Measurements from ENCODE around the gene GRB10. TPM values are rescaled to one million over a fixed set of nuclear protein-coding genes. Genes with fewer than 3 reads are reported as not detected.

Gene GRB10
- total RNA-seq, 2 experiments from 2014 or later, result 1.4 to 1.8 TPM

GRCh38 chr7:50687575-50688225 lies 95.0 kb downstream of the GRB10 start:
- H3K27ac Mint-ChIP-seq, result no peak overlapping the region
- H3K4me3 Mint-ChIP-seq, result no peak overlapping the region
- H3K36me3 Mint-ChIP-seq, result no peaks in the 10 kb centered on the region
- ATAC-seq (ENCODE audit: low read depth) (no peak), DNase-seq (no peak)
- peaks cover 9% of the 10 kb centered on the region for H3K27me3 Mint-ChIP-seq
- H3K4me1 Mint-ChIP-seq, result no peaks in the 10 kb centered on the region
- POLR2A ChIA-PET, result no interaction called here
- no peaks in the 10 kb centered on the region for H3K9me3 Mint-ChIP-seq

GRCh38 chr7:50687096-50687495 lies 95.6 kb downstream of the GRB10 start:
- Mint-ChIP-seq H3K4me1 (no peaks in the 10 kb centered on the region), H3K4me3 (no peak overlapping the region), H3K36me3 (no peaks in the 10 kb centered on the region), H3K27me3 (peaks cover 12% of the 10 kb centered on the region), H3K27ac (no peak overlapping the region), H3K9me3 (no peaks in the 10 kb centered on the region)
- DNase-seq (no peak), ATAC-seq (ENCODE audit: low read depth) (no peak)
- POLR2A ChIA-PET, result no interaction called here

- H3K4me3 Mint-ChIP-seq, result no peak overlapping the region
- DNase-seq, result no peak
- H3K27ac Mint-ChIP-seq, result no peak overlapping the region
- POLR2A ChIA-PET, result no interaction called here
- no peaks in the 10 kb centered on the region for H3K36me3 Mint-ChIP-seq
- ATAC-seq (ENCODE audit: low read depth), result no peak
- no peaks in the 10 kb centered on the region for H3K9me3 Mint-ChIP-seq
- no peaks in the 10 kb centered on the region for H3K4me1 Mint-ChIP-seq
- H3K27me3 Mint-ChIP-seq, result peaks cover 18% of the 10 kb centered on the region
These were observed 97.3 kb downstream of the GRB10 start for GRCh38 chr7:50685135-50686065.

- ATAC-seq (ENCODE audit: low read depth), result no peak
- no peaks in the 10 kb centered on the region for H3K36me3 Mint-ChIP-seq
- no peak overlapping the region for H3K4me3 Mint-ChIP-seq
- H3K4me1 Mint-ChIP-seq, result no peaks in the 10 kb centered on the region
- peaks cover 18% of the 10 kb centered on the region for H3K27me3 Mint-ChIP-seq
- no peak for DNase-seq
- POLR2A ChIA-PET, result no interaction called here
- no peaks in the 10 kb centered on the region for H3K9me3 Mint-ChIP-seq
- no peak overlapping the region for H3K27ac Mint-ChIP-seq
These were observed 98.0 kb downstream of the GRB10 start for GRCh38 chr7:50684713-50685075.

- DNase-seq (no peak), ATAC-seq (ENCODE audit: low read depth) (no peak)
- Mint-ChIP-seq H3K4me1 (peaks cover 3% of the 10 kb centered on the region), H3K9me3 (no peaks in the 10 kb centered on the region), H3K4me3 (no peak overlapping the region), H3K27ac (no peak overlapping the region), H3K27me3 (peaks cover 22% of the 10 kb centered on the region), H3K36me3 (no peaks in the 10 kb centered on the region)
- POLR2A ChIA-PET, result no interaction called here
These were observed 98.5 kb downstream of the GRB10 start for GRCh38 chr7:50684011-50684712.

- no peaks in the 10 kb centered on the region for H3K9me3 Mint-ChIP-seq
- H3K4me1 Mint-ChIP-seq, result peaks cover 4% of the 10 kb centered on the region
- H3K36me3 Mint-ChIP-seq, result no peaks in the 10 kb centered on the region
- no peak overlapping the region for H3K27ac Mint-ChIP-seq
- ATAC-seq (ENCODE audit: low read depth), result no peak
- no peak overlapping the region for H3K4me3 Mint-ChIP-seq
- no peak for DNase-seq
- H3K27me3 Mint-ChIP-seq, result peaks cover 23% of the 10 kb centered on the region
- POLR2A ChIA-PET, result no interaction called here
These were observed 100.1 kb downstream of the GRB10 start for GRCh38 chr7:50682573-50682972.

GRCh38 chr7:50682079-50682478 lies 100.6 kb downstream of the GRB10 start:
- POLR2A ChIA-PET, result no interaction called here
- H3K4me3 Mint-ChIP-seq, result no peak overlapping the region
- ATAC-seq (ENCODE audit: low read depth) (no peak), DNase-seq (no peak)
- H3K36me3 Mint-ChIP-seq, result no peaks in the 10 kb centered on the region
- no peaks in the 10 kb centered on the region for H3K9me3 Mint-ChIP-seq
- H3K27ac Mint-ChIP-seq, result no peak overlapping the region
- H3K27me3 Mint-ChIP-seq, result peaks cover 23% of the 10 kb centered on the region
- peaks cover 4% of the 10 kb centered on the region for H3K4me1 Mint-ChIP-seq

GRCh38 chr7:50681432-50682045 lies 101.2 kb downstream of the GRB10 start:
- POLR2A ChIA-PET, result no interaction called here
- Mint-ChIP-seq H3K27ac (no peak overlapping the region), H3K4me1 (peaks cover 4% of the 10 kb centered on the region), H3K9me3 (no peaks in the 10 kb centered on the region), H3K36me3 (no peaks in the 10 kb centered on the region), H3K4me3 (no peak overlapping the region), H3K27me3 (peaks cover 23% of the 10 kb centered on the region)
- DNase-seq (no peak), ATAC-seq (ENCODE audit: low read depth) (no peak)

GRCh38 chr7:50679218-50680007 lies 103.3 kb downstream of the GRB10 start:
- Mint-ChIP-seq H3K36me3 (no peaks in the 10 kb centered on the region), H3K9me3 (no peaks in the 10 kb centered on the region), H3K27me3 (peaks cover 19% of the 10 kb centered on the region), H3K4me1 (peaks cover 4% of the 10 kb centered on the region), H3K4me3 (no peak overlapping the region), H3K27ac (no peak overlapping the region)
- peak; percentile 73 for ATAC-seq (ENCODE audit: low read depth)
- no peak for DNase-seq
- POLR2A ChIA-PET, result interaction anchor here (0.5 to 1.5 kb wide), 2 partner anchors 84 to 211 kb away, joined by 3 to 5 read pairs; no protein-coding TSS in a partner anchor

GRCh38 chr7:50678586-50678985 lies 104.1 kb downstream of the GRB10 start:
- H3K9me3 Mint-ChIP-seq, result no peaks in the 10 kb centered on the region
- no peak for ATAC-seq (ENCODE audit: low read depth)
- H3K27ac Mint-ChIP-seq, result no peak overlapping the region
- H3K36me3 Mint-ChIP-seq, result no peaks in the 10 kb centered on the region
- no peak for DNase-seq
- POLR2A ChIA-PET, result interaction anchor here (1.5 kb wide), 1 partner anchor 210 kb away, joined by 5 read pairs; no protein-coding TSS in a partner anchor
- no peak overlapping the region for H3K4me3 Mint-ChIP-seq
- H3K27me3 Mint-ChIP-seq, result peaks cover 19% of the 10 kb centered on the region
- H3K4me1 Mint-ChIP-seq, result peaks cover 4% of the 10 kb centered on the region

GRCh38 chr7:50677638-50677996 lies 105.1 kb downstream of the GRB10 start:
- no peaks in the 10 kb centered on the region for H3K9me3 Mint-ChIP-seq
- H3K36me3 Mint-ChIP-seq, result no peaks in the 10 kb centered on the region
- POLR2A ChIA-PET, result no interaction called here
- H3K27ac Mint-ChIP-seq, result no peak overlapping the region
- ATAC-seq (ENCODE audit: low read depth), result no peak
- DNase-seq, result no peak
- no peak overlapping the region for H3K4me3 Mint-ChIP-seq
- H3K4me1 Mint-ChIP-seq, result peaks cover 8% of the 10 kb centered on the region
- H3K27me3 Mint-ChIP-seq, result peaks cover 14% of the 10 kb centered on the region

GRCh38 chr7:50676740-50677637 lies 105.7 kb downstream of the GRB10 start:
- H3K27ac Mint-ChIP-seq, result no peak overlapping the region
- no peaks in the 10 kb centered on the region for H3K36me3 Mint-ChIP-seq
- POLR2A ChIA-PET, result no interaction called here
- H3K4me3 Mint-ChIP-seq, result no peak overlapping the region
- DNase-seq (no peak), ATAC-seq (ENCODE audit: low read depth) (no peak)
- no peaks in the 10 kb centered on the region for H3K9me3 Mint-ChIP-seq
- peaks cover 12% of the 10 kb centered on the region for H3K27me3 Mint-ChIP-seq
- H3K4me1 Mint-ChIP-seq, result peaks cover 8% of the 10 kb centered on the region
